Activated naive CD4-positive, alpha-beta T cell treated with anti-CD3 and anti-CD28 coated beads, Interleukin-2, amount 50 U/mL, for 24 hours (primary cell): ENCODE results near the gene GABRB1.
"Not testable (repeated sequence)": the region's sequence is repeated elsewhere in the genome, so short reads cannot be mapped to it uniquely, and the experiment has no call there.

ENCODE experiments used
- H3K27ac Mint-ChIP-seq: one replicate; pipeline ENCODE4 v1.8.0; 2021; ENCODE audit warnings: mild to moderate bottlenecking, mixed read lengths
- H3K27me3 Mint-ChIP-seq: one replicate; pipeline ENCODE4 v1.8.0; 2021; ENCODE audit warnings: mixed read lengths
- H3K36me3 Mint-ChIP-seq: one replicate; pipeline ENCODE4 v1.8.0; 2021; ENCODE audit warnings: mixed read lengths
- H3K4me1 Mint-ChIP-seq: one replicate; pipeline ENCODE4 v1.8.0; 2021; ENCODE audit warnings: mixed read lengths
- H3K4me3 Mint-ChIP-seq: one replicate; pipeline ENCODE4 v1.8.0; 2021; ENCODE audit warnings: mild to moderate bottlenecking, mixed read lengths
- H3K9me3 Mint-ChIP-seq: one replicate; pipeline ENCODE4 v1.8.0; 2021; ENCODE audit warnings: mixed read lengths

Gene GABRB1

DNA sequence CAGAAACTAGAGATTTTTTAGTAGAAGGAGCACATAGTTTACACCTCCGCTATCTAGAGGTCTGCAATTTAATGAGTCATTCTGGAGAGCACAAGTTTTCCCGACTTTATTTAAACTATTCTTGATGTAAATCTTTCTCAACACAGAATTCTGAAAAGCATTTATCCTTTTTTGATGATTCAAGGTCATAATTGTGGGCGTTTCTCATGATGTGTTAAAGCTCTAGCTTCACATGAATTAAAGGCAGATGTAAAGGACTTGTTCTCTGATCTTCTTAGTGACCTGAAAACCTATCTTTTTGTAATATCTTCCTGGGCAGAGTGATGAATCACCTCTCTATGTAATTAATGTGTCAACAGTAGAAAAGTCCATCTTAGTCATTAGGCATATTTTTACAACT lies 303.3 kb downstream of the GABRB1 start:
- H3K9me3 Mint-ChIP-seq: no peaks in the 10 kb centered on the region
- no peaks in the 10 kb centered on the region for H3K4me1 Mint-ChIP-seq
- H3K4me3 Mint-ChIP-seq: no peak overlapping the region
- no peak overlapping the region for H3K27ac Mint-ChIP-seq
- peaks cover 11% of the 10 kb centered on the region for H3K27me3 Mint-ChIP-seq
- H3K36me3 Mint-ChIP-seq: no peaks in the 10 kb centered on the region

DNA sequence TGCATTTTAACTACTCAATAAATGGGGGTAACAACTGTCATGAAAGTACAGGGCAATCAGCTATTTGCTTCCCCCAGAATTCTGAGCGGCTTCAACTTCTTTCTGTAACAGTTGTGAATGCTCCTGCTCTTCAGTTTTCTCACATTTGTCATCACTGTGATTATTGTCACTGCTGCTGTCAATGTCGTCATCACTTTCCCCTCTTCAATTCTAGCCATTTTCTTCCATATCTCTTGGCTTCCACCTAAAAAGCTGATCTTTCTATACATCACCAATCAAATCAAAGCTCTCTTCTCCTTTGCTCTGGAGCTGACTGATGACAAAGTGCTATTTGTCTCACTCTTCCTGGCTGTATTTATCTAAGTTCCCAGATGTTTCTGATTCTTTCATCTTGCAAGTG lies 306.5 kb downstream of the GABRB1 start:
- no peaks in the 10 kb centered on the region for H3K4me1 Mint-ChIP-seq
- peaks cover 10% of the 10 kb centered on the region for H3K27me3 Mint-ChIP-seq

DNA sequence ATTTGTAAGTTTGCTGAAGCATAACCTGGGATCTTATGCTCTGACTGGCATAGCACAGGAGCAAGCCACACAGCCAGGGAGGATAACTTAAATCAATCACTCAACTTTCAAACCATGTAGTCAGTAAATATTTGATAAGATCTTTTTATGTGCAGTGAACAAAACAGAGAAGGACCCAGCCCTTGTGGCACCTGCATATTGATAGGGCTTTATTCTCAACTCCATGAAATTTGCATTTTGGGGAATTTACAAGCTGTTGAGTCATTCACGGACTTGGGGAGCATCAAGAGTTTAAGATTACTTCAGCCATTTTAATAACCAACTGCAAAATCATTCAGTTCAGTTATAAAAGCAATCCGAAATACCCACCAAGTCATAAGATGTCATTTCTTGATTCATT lies 309.5 kb downstream of the GABRB1 start:
- Mint-ChIP-seq H3K27ac (no peak overlapping the region), H3K4me3 (no peak overlapping the region), H3K27me3 (peaks cover 11% of the 10 kb centered on the region), H3K4me1 (no peaks in the 10 kb centered on the region), H3K9me3 (no peaks in the 10 kb centered on the region), H3K36me3 (no peaks in the 10 kb centered on the region)

More for the DNA sequence above, 306.5 kb downstream of the GABRB1 start:
- no peaks in the 10 kb centered on the region for H3K36me3 Mint-ChIP-seq
- no peak overlapping the region for H3K4me3 Mint-ChIP-seq
- H3K27ac Mint-ChIP-seq: no peak overlapping the region
- H3K9me3 Mint-ChIP-seq: no peaks in the 10 kb centered on the region

DNA sequence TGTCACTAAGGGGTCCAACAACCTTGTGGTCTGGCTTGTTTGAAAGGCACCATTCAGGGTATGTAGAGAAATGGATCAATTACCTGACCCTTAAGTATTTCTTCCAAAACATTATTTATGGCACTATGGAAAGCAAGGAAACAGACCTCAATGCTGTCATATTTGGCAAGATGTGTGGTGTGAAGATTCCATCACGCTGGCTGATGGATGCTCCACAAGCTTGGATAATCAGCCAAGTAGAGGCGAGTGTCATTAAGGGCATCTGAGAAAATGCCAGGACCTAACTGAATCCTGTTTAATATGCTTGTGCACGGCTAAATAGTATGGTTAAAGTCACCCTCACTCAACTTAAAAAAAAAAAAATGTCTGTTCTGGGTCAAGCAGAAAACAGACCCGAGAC lies 311.4 kb downstream of the GABRB1 start:
- Mint-ChIP-seq H3K27ac (no peak overlapping the region), H3K9me3 (no peaks in the 10 kb centered on the region), H3K4me1 (no peaks in the 10 kb centered on the region), H3K27me3 (peaks cover 3% of the 10 kb centered on the region), H3K36me3 (no peaks in the 10 kb centered on the region), H3K4me3 (no peak overlapping the region)

DNA sequence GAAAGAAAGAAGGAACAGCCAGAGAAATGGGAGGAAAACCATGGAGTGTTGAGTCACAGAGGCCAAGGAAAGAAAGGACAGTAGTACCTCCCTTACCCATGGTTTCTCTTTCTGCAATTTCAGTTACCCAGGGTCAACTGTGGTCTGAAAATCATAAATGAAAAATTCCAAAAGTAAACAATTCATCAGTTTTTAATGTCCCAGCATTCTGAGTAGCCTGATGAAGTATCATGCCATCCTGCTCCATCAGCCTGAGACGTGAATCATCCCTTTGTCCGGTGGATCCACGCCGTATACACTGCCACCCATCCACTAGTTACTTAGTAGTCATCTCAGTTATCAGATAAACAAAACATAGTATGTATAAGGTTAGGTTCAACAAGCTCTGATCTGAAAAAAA lies 318.0 kb downstream of the GABRB1 start:
- Mint-ChIP-seq H3K4me1 (no peaks in the 10 kb centered on the region), H3K27ac (no peak overlapping the region), H3K4me3 (no peak overlapping the region), H3K9me3 (no peaks in the 10 kb centered on the region), H3K36me3 (no peaks in the 10 kb centered on the region), H3K27me3 (peaks cover 10% of the 10 kb centered on the region)

DNA sequence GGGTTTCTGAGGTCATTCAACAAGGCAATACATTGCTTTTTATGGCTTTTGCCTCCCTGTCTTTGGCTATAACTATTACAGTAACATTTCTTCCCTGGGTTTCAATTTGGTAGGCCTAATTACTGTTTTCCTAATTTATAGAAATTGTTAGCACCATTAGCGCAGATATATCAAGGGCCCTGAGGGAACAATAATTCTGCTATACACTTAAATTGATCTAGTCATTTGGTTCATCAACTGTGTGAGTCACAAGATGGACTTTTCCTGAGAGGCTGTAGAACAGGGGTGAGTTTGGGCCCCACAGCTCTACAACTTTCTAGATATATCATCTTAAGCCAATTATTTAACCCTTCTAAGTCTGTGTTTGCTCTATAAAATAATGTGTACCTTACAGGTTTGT lies 324.2 kb downstream of the GABRB1 start:
- Mint-ChIP-seq H3K27me3 (peaks cover 1% of the 10 kb centered on the region), H3K36me3 (no peaks in the 10 kb centered on the region), H3K4me1 (no peaks in the 10 kb centered on the region), H3K9me3 (no peaks in the 10 kb centered on the region), H3K4me3 (no peak overlapping the region), H3K27ac (no peak overlapping the region)

DNA sequence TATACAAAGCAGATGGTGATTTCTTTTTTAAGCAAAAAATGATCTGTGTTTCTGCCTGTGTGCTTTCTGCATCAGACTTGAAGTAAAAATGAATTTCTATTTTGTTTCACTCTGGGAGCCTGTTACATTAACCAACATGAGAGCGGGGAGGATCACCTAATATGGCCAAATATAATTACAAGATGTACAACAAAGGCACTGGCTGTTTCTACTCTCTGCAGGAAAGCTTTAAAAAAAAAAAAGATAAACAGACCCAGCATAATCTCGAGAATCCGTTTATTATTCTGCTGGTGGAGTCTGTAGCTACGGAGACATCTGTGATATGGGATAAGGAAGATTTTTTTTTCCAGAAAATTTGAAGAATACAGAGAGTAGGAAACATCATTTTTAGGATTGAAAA lies 328.5 kb downstream of the GABRB1 start:
- Mint-ChIP-seq H3K27ac (no peak overlapping the region), H3K4me1 (no peaks in the 10 kb centered on the region), H3K36me3 (no peaks in the 10 kb centered on the region), H3K9me3 (no peaks in the 10 kb centered on the region), H3K4me3 (no peak overlapping the region), H3K27me3 (peaks cover 10% of the 10 kb centered on the region)

DNA sequence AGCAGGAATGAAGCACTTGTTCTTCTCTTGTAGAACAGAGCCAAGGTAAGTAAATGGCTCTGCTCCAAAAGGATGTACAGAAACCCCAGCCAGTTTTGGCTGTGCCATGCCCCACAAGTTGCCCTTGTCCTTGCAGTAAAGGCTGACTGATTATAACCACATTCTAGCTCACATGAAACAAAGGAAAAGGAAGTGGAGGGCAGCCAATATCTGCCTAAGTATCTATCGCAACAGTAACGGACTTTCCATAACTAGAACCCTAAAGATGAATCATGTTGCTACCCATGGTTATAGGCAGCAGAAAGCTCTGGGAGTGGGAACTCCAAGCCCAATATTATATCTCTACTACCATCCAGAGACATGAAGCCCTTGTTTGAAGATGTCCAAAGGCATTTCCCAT lies 336.4 kb downstream of the GABRB1 start:
- no peaks in the 10 kb centered on the region for H3K4me1 Mint-ChIP-seq
- no peak overlapping the region for H3K4me3 Mint-ChIP-seq
- H3K27ac Mint-ChIP-seq: no peak overlapping the region
- peaks cover 6% of the 10 kb centered on the region for H3K27me3 Mint-ChIP-seq
- H3K36me3 Mint-ChIP-seq: no peaks in the 10 kb centered on the region
- no peaks in the 10 kb centered on the region for H3K9me3 Mint-ChIP-seq

DNA sequence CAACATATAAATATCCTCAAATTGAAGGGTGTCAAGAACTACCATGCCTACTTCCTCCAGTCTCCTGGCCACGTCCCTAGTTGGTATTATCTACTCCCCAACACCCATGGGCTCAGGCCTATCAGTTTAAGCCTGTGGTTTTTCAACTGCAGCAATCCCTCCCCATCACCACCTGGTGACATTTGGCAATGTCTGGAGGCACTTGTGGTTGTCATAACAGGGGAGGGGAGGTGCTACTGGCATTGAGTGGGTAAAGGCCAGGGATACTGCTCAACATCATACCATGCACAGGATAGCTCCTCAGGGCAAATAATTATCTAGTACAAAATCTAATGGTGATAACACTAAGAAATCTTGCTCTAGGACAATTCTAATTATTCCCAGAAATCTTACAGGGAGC lies 336.8 kb downstream of the GABRB1 start:
- Mint-ChIP-seq H3K4me1 (no peaks in the 10 kb centered on the region), H3K27ac (no peak overlapping the region), H3K4me3 (no peak overlapping the region), H3K36me3 (no peaks in the 10 kb centered on the region), H3K27me3 (peaks cover 6% of the 10 kb centered on the region), H3K9me3 (no peaks in the 10 kb centered on the region)

DNA sequence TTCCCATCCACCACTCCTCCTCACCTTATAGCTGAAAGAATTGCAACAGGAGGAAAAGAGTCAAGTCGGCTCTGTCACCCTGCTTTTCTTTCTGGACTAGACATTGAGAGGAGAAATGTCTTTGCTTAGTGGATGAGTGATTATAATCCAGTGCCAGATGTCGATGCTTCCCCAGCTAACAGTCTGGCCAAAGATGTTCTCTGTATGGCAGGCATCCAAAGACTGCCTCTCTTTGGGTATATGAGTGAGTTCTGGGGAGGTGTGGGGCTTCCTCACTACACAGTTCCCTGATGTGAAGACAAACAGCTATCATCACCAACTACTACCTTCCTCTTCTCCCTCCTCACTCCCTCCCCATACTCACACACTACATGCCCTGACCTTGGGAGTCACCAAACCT lies 341.2 kb downstream of the GABRB1 start:
- no peaks in the 10 kb centered on the region for H3K36me3 Mint-ChIP-seq

DNA sequence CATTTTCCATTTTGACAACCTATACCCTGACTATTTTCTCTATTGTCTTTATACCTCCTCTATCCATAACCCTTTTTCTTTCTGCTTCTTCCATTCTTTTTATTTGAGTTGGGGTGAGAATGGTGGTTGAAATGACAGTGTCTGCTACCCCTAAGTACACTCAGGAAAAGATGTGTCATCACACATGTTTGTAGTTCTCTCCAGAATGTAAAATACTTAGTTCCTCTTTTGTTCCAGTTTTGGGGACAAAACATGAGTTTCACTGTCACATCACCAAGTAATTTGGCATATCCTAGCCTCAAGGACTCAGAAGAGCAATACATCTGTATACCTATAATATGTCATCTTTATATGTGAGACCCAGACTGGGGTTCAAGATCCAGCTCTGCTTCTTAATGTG lies 341.8 kb downstream of the GABRB1 start:
- Mint-ChIP-seq H3K27me3 (peaks cover 9% of the 10 kb centered on the region), H3K36me3 (no peaks in the 10 kb centered on the region), H3K4me3 (no peak overlapping the region), H3K9me3 (no peaks in the 10 kb centered on the region), H3K27ac (no peak overlapping the region), H3K4me1 (no peaks in the 10 kb centered on the region)

More for the DNA sequence above, 341.2 kb downstream of the GABRB1 start:
- no peaks in the 10 kb centered on the region for H3K4me1 Mint-ChIP-seq
- H3K27ac Mint-ChIP-seq: no peak overlapping the region
- no peak overlapping the region for H3K4me3 Mint-ChIP-seq
- H3K27me3 Mint-ChIP-seq: peaks cover 9% of the 10 kb centered on the region
- H3K9me3 Mint-ChIP-seq: no peaks in the 10 kb centered on the region

DNA sequence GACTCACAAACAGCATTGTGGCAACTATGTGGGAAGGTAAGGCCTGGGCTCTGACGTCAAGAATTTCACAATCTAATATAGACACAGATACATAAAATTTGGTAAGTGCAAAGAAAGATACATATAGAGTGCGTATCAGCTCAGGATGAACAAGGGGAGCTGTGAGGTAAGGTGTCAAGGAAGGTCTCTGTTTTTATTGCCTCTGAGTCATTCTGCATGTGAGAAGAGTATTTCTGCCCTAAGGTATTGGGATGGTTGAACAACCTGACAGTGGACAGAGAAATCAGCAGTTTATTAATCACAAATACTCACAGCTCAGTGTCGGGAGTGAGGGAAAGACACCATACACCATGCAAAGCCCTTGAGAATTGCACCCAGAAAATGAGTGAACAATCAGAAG lies 342.3 kb downstream of the GABRB1 start:
- H3K9me3 Mint-ChIP-seq: no peaks in the 10 kb centered on the region
- no peaks in the 10 kb centered on the region for H3K36me3 Mint-ChIP-seq
- peaks cover 9% of the 10 kb centered on the region for H3K27me3 Mint-ChIP-seq
- no peak overlapping the region for H3K4me3 Mint-ChIP-seq
- H3K4me1 Mint-ChIP-seq: no peaks in the 10 kb centered on the region
- no peak overlapping the region for H3K27ac Mint-ChIP-seq

DNA sequence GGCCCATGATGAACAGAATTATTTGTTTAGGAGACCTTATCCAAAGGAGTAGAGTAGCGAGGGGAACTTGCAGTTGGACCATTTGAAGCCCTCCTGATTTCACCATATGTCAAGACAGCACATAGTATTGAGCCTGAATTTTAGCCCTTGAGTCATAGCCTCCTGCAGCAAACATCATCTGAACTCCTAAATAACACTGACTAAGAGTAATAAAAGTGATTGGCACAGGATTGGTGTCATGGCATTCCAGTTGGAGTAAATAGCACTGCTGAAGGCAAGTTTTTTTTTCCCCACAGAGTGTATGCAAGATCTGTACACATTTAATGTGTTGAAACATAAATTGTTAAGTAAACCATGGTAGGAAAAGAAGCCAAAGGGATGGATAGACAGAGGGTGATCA lies 343.1 kb downstream of the GABRB1 start:
- H3K9me3 Mint-ChIP-seq: no peaks in the 10 kb centered on the region
- H3K36me3 Mint-ChIP-seq: no peaks in the 10 kb centered on the region
- no peaks in the 10 kb centered on the region for H3K4me1 Mint-ChIP-seq
- peaks cover 9% of the 10 kb centered on the region for H3K27me3 Mint-ChIP-seq
- no peak overlapping the region for H3K4me3 Mint-ChIP-seq
- H3K27ac Mint-ChIP-seq: no peak overlapping the region

DNA sequence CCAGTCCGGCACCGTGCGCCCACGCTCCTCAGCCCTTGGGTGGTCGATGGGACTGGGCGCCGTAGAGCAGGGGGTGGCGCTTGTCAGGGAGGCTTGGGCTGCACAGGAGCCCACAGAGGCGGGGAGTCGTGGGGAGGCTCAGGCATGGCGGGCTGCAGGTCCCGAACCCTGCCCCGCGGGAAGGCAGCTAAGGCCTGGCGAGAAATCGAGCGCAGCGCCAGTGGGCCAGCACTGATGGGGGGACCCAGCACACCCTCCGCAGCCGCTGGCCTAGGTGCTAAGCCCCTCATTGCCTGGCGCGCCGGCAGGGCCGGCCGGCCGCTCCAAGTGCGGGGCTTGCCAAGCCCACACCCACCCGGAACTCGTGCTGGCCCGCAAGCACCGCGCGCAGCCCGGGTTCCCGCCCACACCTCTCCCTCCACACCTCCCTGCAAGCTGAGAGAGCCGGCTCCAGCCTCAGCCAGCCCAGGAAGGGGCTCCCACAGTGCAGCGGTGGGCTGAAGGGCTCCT lies 346.7 kb downstream of the GABRB1 start:
- H3K4me3 Mint-ChIP-seq, H3K27ac Mint-ChIP-seq, H3K4me1 Mint-ChIP-seq, H3K9me3 Mint-ChIP-seq, H3K36me3 Mint-ChIP-seq, H3K27me3 Mint-ChIP-seq: not testable (repeated sequence)

DNA sequence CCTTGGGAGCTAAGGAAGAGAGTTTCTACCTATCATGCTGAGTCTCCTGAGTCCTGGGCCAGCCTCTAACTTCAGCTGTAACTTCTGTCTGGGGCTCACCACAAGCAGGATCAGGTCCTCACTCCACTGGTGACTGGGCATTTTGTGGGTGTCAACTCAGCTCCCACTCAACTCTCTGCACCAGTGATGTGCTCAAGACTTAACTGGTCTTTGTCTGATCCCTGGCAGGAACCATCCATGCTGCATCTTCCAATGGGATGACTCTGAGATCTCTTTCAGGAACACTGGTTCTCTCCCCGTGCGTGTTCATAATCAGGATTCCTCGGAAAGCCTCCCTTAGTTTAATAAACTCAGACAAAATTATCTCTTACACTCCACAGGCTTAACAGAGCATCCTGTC lies 349.8 kb downstream of the GABRB1 start:
- Mint-ChIP-seq H3K4me1 (no peaks in the 10 kb centered on the region), H3K27me3 (no peaks in the 10 kb centered on the region), H3K27ac (no peak overlapping the region), H3K9me3 (no peaks in the 10 kb centered on the region), H3K36me3 (no peaks in the 10 kb centered on the region), H3K4me3 (no peak overlapping the region)

DNA sequence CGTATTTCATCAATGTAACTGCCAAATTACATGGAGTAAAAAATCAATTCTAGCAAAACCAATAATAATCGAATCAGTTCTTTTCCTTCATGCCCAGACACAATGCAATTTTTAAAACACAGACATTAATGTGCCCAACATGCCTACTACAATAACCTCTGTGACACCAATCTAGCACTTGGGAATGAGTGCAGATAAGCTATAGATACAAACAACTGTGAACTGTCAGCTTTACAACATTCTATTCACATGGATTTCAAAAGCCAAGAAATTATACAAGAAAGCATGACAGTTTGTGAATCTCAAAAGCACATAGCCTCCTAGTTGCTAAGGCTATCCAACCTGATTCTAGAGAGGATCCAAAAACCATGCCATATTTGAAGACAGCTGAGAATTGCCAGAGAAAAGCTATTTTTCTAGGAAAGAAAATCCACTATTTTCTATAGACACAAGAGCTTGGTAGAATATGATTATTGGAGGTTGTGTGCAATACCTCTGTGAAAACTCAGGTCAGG lies 351.5 kb downstream of the GABRB1 start:
- Mint-ChIP-seq H3K36me3 (no peaks in the 10 kb centered on the region), H3K27ac (no peak overlapping the region), H3K9me3 (no peaks in the 10 kb centered on the region)

DNA sequence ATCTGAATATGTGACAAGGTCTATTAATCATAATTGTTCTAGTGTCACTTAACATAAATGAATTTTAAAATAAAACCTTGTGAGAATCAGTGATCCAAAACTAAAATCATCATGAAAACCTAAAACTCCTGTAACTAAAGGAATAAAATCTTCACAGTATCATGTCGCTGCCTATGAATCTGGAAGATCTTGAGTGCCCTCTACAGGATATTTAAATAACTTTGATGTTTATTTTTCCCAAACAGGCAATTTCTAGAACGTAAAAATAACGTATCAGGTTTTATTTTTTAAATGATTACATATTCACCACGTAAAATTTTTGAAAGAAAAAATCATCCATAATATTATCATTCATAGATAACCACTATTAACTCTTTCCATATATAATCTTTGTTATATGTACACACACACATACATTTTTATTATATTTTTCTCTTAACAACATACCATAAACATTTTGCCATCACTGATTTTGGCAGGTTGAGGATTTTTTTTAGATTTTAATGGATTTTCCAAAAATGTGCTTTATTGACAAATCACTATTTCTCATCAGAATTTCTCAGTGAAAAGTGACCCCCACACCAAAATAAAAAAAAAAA lies 352.6 kb downstream of the GABRB1 start:
- Mint-ChIP-seq H3K36me3 (no peaks in the 10 kb centered on the region), H3K4me1 (no peaks in the 10 kb centered on the region), H3K27me3 (peaks cover 11% of the 10 kb centered on the region), H3K9me3 (no peaks in the 10 kb centered on the region), H3K4me3 (no peak overlapping the region), H3K27ac (no peak overlapping the region)

More for the DNA sequence above, 351.5 kb downstream of the GABRB1 start:
- Mint-ChIP-seq H3K4me3 (no peak overlapping the region), H3K27me3 (peaks cover 11% of the 10 kb centered on the region), H3K4me1 (no peaks in the 10 kb centered on the region)
